HEK293 (cell line): ENCODE measurements around the gene TOR1AIP2.

Experiments used
- BCL11B ChIP-seq: fragments of 450-650 bp; formaldehyde crosslinking; IDR thresholded peaks from 2 replicates; pipeline ENCODE4 v1.5.1; 2016; ENCODE audit warnings: low read depth, missing biosample characterization, missing genetic modification characterization
- FEZF1 ChIP-seq: fragments of 450-650 bp; formaldehyde crosslinking; IDR thresholded peaks from 2 replicates; pipeline ENCODE4 v1.5.1; 2016; ENCODE audit warnings: missing biosample characterization, missing genetic modification characterization
- GLI2 ChIP-seq: fragments of 450-650 bp; formaldehyde crosslinking; IDR thresholded peaks from 2 replicates; pipeline ENCODE4; 2017; ENCODE audit warnings: missing biosample characterization, missing genetic modification characterization, low read depth, borderline replicate concordance
- HIC1 ChIP-seq: fragments of 450-650 bp; formaldehyde crosslinking; IDR thresholded peaks from 2 replicates; pipeline ENCODE4 v1.5.1; 2016; ENCODE audit warnings: missing biosample characterization, missing genetic modification characterization
- HOXD13 ChIP-seq: sonication (generic); formaldehyde crosslinking; IDR thresholded peaks from 2 replicates; pipeline ENCODE4 v1.8.0; 2022; ENCODE audit warnings: missing genetic modification reagents, borderline replicate concordance
- KLF8 ChIP-seq: fragments of 450-650 bp; formaldehyde crosslinking; IDR thresholded peaks from 2 replicates; pipeline ENCODE4 v1.5.1; 2016; ENCODE audit warnings: missing biosample characterization, missing genetic modification characterization
- KLF9 ChIP-seq: fragments of 450-650 bp; formaldehyde crosslinking; IDR thresholded peaks from 2 replicates; pipeline ENCODE4 v1.5.1; 2016; ENCODE audit warnings: missing biosample characterization, missing genetic modification characterization, low read depth
- PRDM4 ChIP-seq: fragments of 450-650 bp; formaldehyde crosslinking; IDR thresholded peaks from 2 replicates; pipeline ENCODE4 v1.5.1; 2017; ENCODE audit warnings: missing biosample characterization, missing genetic modification characterization
- SALL2 ChIP-seq: fragments of 450-650 bp; formaldehyde crosslinking; IDR thresholded peaks from 2 replicates; pipeline ENCODE4 v1.5.0; 2017; ENCODE audit warnings: missing biosample characterization, mild to moderate bottlenecking, missing genetic modification characterization, borderline replicate concordance
- TSHZ1 ChIP-seq: fragments of 450-650 bp; formaldehyde crosslinking; IDR thresholded peaks from 2 replicates; pipeline ENCODE4 v1.5.1; 2016; ENCODE audit warnings: missing biosample characterization, missing genetic modification characterization, borderline replicate concordance
- ZBTB26 ChIP-seq: fragments of 450-650 bp; formaldehyde crosslinking; optimal IDR thresholded peaks from 2 replicates; pipeline ENCODE3; 2016; ENCODE audit warnings: missing biosample characterization, mild to moderate bottlenecking, missing genetic modification characterization
- ZBTB44 ChIP-seq: fragments of 450-650 bp; IDR thresholded peaks from 2 replicates; pipeline ENCODE4 v1.5.1; 2018; ENCODE audit warnings: missing biosample characterization, mild to moderate bottlenecking, missing genetic modification characterization
- ZBTB8A ChIP-seq: fragments of 450-650 bp; formaldehyde crosslinking; IDR thresholded peaks from 2 replicates; pipeline ENCODE4 v1.5.1; 2016; ENCODE audit warnings: missing biosample characterization, missing genetic modification characterization
- ZNF132 ChIP-seq: fragments of 450-650 bp; formaldehyde crosslinking; IDR thresholded peaks from 2 replicates; pipeline ENCODE4 v1.5.1; 2017; ENCODE audit warnings: missing biosample characterization, missing genetic modification characterization, borderline replicate concordance
- ZNF155 ChIP-seq: fragments of 450-650 bp; formaldehyde crosslinking; IDR thresholded peaks from 2 replicates; pipeline ENCODE4 v1.5.1; 2016; ENCODE audit warnings: missing biosample characterization, missing genetic modification characterization
- ZNF169 ChIP-seq: fragments of 450-650 bp; formaldehyde crosslinking; IDR thresholded peaks from 2 replicates; pipeline ENCODE4 v1.5.1; 2016; ENCODE audit warnings: missing biosample characterization, missing genetic modification characterization
- ZNF174 ChIP-seq: fragments of 450-650 bp; formaldehyde crosslinking; IDR thresholded peaks from 2 replicates; pipeline ENCODE4 v1.5.0; 2017; ENCODE audit warnings: missing biosample characterization, mild to moderate bottlenecking, missing genetic modification characterization
- ZNF202 ChIP-seq: fragments of 450-650 bp; formaldehyde crosslinking; IDR thresholded peaks from 2 replicates; pipeline ENCODE4 v1.5.1; 2016; ENCODE audit warnings: missing biosample characterization, missing genetic modification characterization, borderline replicate concordance
- ZNF211 ChIP-seq: fragments of 450-650 bp; formaldehyde crosslinking; IDR thresholded peaks from 2 replicates; pipeline ENCODE4 v1.5.1; 2016; ENCODE audit warnings: low read depth, missing biosample characterization, missing genetic modification characterization
- ZNF433 ChIP-seq: fragments of 450-650 bp; formaldehyde crosslinking; IDR thresholded peaks from 2 replicates; pipeline ENCODE4 v1.5.1; 2016; ENCODE audit warnings: missing biosample characterization, missing genetic modification characterization, low read depth
- ZNF449 ChIP-seq: fragments of 450-650 bp; formaldehyde crosslinking; IDR thresholded peaks from 2 replicates; pipeline ENCODE4 v1.5.1; 2017; ENCODE audit warnings: missing biosample characterization, mild to moderate bottlenecking, missing genetic modification characterization, moderate library complexity
- ZNF501 ChIP-seq: fragments of 450-650 bp; formaldehyde crosslinking; IDR thresholded peaks from 2 replicates; pipeline ENCODE4 v1.5.1; 2016; ENCODE audit warnings: missing biosample characterization, missing genetic modification characterization
- ZNF560 ChIP-seq: fragments of 450-650 bp; formaldehyde crosslinking; IDR thresholded peaks from 2 replicates; pipeline ENCODE4 v1.5.1; 2017; ENCODE audit warnings: missing biosample characterization, missing genetic modification characterization, borderline replicate concordance
- ZNF561 ChIP-seq: fragments of 450-650 bp; IDR thresholded peaks from 2 replicates; pipeline ENCODE4 v1.5.1; 2018; ENCODE audit warnings: missing biosample characterization, missing genetic modification characterization, borderline replicate concordance
- ZNF701 ChIP-seq: fragments of 450-650 bp; formaldehyde crosslinking; IDR thresholded peaks from 2 replicates; pipeline ENCODE4 v1.5.1; 2016; ENCODE audit warnings: missing biosample characterization, missing genetic modification characterization
- ZNF792 ChIP-seq: fragments of 450-650 bp; formaldehyde crosslinking; IDR thresholded peaks from 2 replicates; pipeline ENCODE4 v1.5.1; 2016; ENCODE audit warnings: missing biosample characterization, missing genetic modification characterization
- ZSCAN16 ChIP-seq: fragments of 450-650 bp; formaldehyde crosslinking; IDR thresholded peaks from 2 replicates; pipeline ENCODE4 v1.5.1; 2016; ENCODE audit warnings: missing biosample characterization, missing genetic modification characterization

Gene TOR1AIP2

GRCh38 chr1:179877586-179878265 lies at the start of gene TOR1AIP2 (continued):
- TF ChIP-seq KLF9 (tag by site-specific recombination) (peak; percentile 73; the same call in 1 of the 2 replicates), PRDM4 (no peak), SALL2 (no peak), ZNF449 (no peak), ZNF202 (no peak), ZNF433 (tag by site-specific recombination) (no peak), ZNF155 (tag by site-specific recombination) (no peak), GLI2 (tag by site-specific recombination) (no peak), ZBTB44 (tag by site-specific recombination) (peak; percentile 20; the same call in 1 of the 2 replicates), ZNF211 (tag by site-specific recombination) (no peak), ZNF701 (no peak), ZNF169 (tag by site-specific recombination) (no peak), ZNF501 (no peak; the same call in 1 of the 2 replicates), ZNF561 (tag by site-specific recombination) (peak; percentile 40; the same call in 1 of the 2 replicates), KLF8 (peak; percentile 44), ZBTB26 (tag by site-specific recombination) (peak; percentile 12), HOXD13 (CRISPR knock-in tag) (no peak), ZNF174 (tag by site-specific recombination) (no peak), ZBTB8A (tag by site-specific recombination) (peak; percentile 31; the same call in 1 of the 2 replicates), TSHZ1 (tag by site-specific recombination) (no peak), BCL11B (tag by site-specific recombination) (peak; percentile 53; the same call in 1 of the 2 replicates), HIC1 (tag by site-specific recombination) (peak; percentile 29; the same call in 1 of the 2 replicates), ZNF792 (no peak; the same call in 1 of the 2 replicates), ZNF560 (no peak), FEZF1 (tag by site-specific recombination) (no peak), ZSCAN16 (tag by site-specific recombination) (no peak), ZNF132 (tag by site-specific recombination) (no peak)
